ENCODE data around the gene PHKG1.
"Not testable (repeated sequence)": the region's sequence is repeated elsewhere in the genome, so short reads cannot be mapped to it uniquely, and the experiment has no call there.

PHKG1 gene

GRCh38 chr7:56092789-56093531, at the start of gene PHKG1:
PHKG1 (minus strand) TSS chr7:56092952; CDS start chr7:56088941, 4,011 bp downstream.
- no peak for DNase-seq

GRCh38 chr7:56131062-56131461, 38.3 kb upstream of the PHKG1 start:
- not testable (repeated sequence) for DNase-seq

GRCh38 chr7:56127241-56127975, 34.7 kb upstream of the PHKG1 start:
- no peak for DNase-seq

GRCh38 chr7:56125831-56126230, 33.1 kb upstream of the PHKG1 start:
- DNase-seq: no peak

- no peak for DNase-seq
Measured at GRCh38 chr7:56124981-56125380, 32.2 kb upstream of the PHKG1 start.

GRCh38 chr7:56121440-56121839, 28.7 kb upstream of the PHKG1 start:
- DNase-seq: no peak

- no peak for DNase-seq
Measured at GRCh38 chr7:56115852-56116538, 23.2 kb upstream of the PHKG1 start, which contains the start of gene NUPR2. NUPR2 (minus strand) TSS chr7:56116417; CDS start chr7:56116314, 103 bp downstream.

GRCh38 chr7:56112244-56112643, 19.5 kb upstream of the PHKG1 start:
- DNase-seq: not testable (repeated sequence)

GRCh38 chr7:56110611-56111010, 17.9 kb upstream of the PHKG1 start:
- no peak for DNase-seq

GRCh38 chr7:56107954-56108258, 15.2 kb upstream of the PHKG1 start:
- DNase-seq: no peak

- peak; percentile 91 for DNase-seq
Measured at GRCh38 chr7:56106108-56107073, 13.6 kb upstream of the PHKG1 start, which contains the start of gene CHCHD2. CHCHD2 (minus strand) TSS chr7:56106476; CDS start chr7:56106413, 63 bp downstream.

GRCh38 chr7:56105508-56105907, 12.8 kb upstream of the PHKG1 start:
- no peak for DNase-seq

- not testable (repeated sequence) for DNase-seq
Measured at GRCh38 chr7:56104138-56104537, 11.4 kb upstream of the PHKG1 start.

- DNase-seq: no peak
Measured at GRCh38 chr7:56099653-56100052, 6.9 kb upstream of the PHKG1 start.

- not testable (repeated sequence) for DNase-seq
Measured at GRCh38 chr7:56098187-56099008, 5.6 kb upstream of the PHKG1 start.

GRCh38 chr7:56097700-56098099, 4.9 kb upstream of the PHKG1 start:
- no peak for DNase-seq

- DNase-seq: not testable (repeated sequence)
Measured at GRCh38 chr7:56092388-56092787, 364 bp downstream of the PHKG1 start.

GRCh38 chr7:56091591-56091990, 1.2 kb downstream of the PHKG1 start:
- DNase-seq: no peak

GRCh38 chr7:56087445-56087844, 5.3 kb downstream of the PHKG1 start:
- DNase-seq: no peak

- no peak for DNase-seq
Measured at GRCh38 chr7:56086761-56087160, 6.0 kb downstream of the PHKG1 start.

- DNase-seq: no peak
Measured at GRCh38 chr7:56083150-56083785, 9.5 kb downstream of the PHKG1 start.

Data from activated gamma-delta T cell treated with Interleukin-2 at 50 U/mL for 16 hours (primary cell).